Measurements from ENCODE around the gene GFAP.

The GFAP gene

GRCh38 chr17:44917456-44917855 is 2.2 kb upstream of the GFAP start:
- H3K4me1 ChIP-seq (ENCODE audit: control insufficient read depth, insufficient read depth, low read length), result no peaks in the 10 kb centered on the region
- no peak overlapping the region for H3K4me3 ChIP-seq (ENCODE audit: low read length)
- H3K36me3 ChIP-seq (ENCODE audit: control insufficient read depth, insufficient read depth, low read length), result no peaks in the 10 kb centered on the region
- H3K9me3 ChIP-seq (ENCODE audit: control insufficient read depth, low read length), result no peaks in the 10 kb centered on the region
- no peak overlapping the region for H3K9ac ChIP-seq (ENCODE audit: low read length)
- H3K27me3 ChIP-seq (ENCODE audit: control insufficient read depth, insufficient read depth, low read length), result peaks cover 40% of the 10 kb centered on the region

- no peak overlapping the region for H3K9ac ChIP-seq (ENCODE audit: low read length)
- H3K27me3 ChIP-seq (ENCODE audit: control insufficient read depth, insufficient read depth, low read length), result peaks cover 43% of the 10 kb centered on the region
- H3K4me1 ChIP-seq (ENCODE audit: control insufficient read depth, insufficient read depth, low read length), result no peaks in the 10 kb centered on the region
- no peaks in the 10 kb centered on the region for H3K9me3 ChIP-seq (ENCODE audit: control insufficient read depth, low read length)
- no peaks in the 10 kb centered on the region for H3K36me3 ChIP-seq (ENCODE audit: control insufficient read depth, insufficient read depth, low read length)
- H3K4me3 ChIP-seq (ENCODE audit: low read length), result no peak overlapping the region
Measured at GRCh38 chr17:44916781-44917241, 1.5 kb upstream of the GFAP start.

- peaks cover 6% of the 10 kb centered on the region for H3K4me1 ChIP-seq (ENCODE audit: control insufficient read depth, insufficient read depth, low read length)
- H3K27me3 ChIP-seq (ENCODE audit: control insufficient read depth, insufficient read depth, low read length), result peaks cover 45% of the 10 kb centered on the region
- H3K36me3 ChIP-seq (ENCODE audit: control insufficient read depth, insufficient read depth, low read length), result no peaks in the 10 kb centered on the region
- no peak overlapping the region for H3K4me3 ChIP-seq (ENCODE audit: low read length)
- H3K9ac ChIP-seq (ENCODE audit: low read length), result no peak overlapping the region
- no peaks in the 10 kb centered on the region for H3K9me3 ChIP-seq (ENCODE audit: control insufficient read depth, low read length)
Measured at GRCh38 chr17:44915862-44916780, 821 bp upstream of the GFAP start.

GRCh38 chr17:44914698-44915271 is 515 bp downstream of the GFAP start:
- Histone ChIP-seq H3K4me3 (ENCODE audit: low read length) (no peak overlapping the region), H3K27me3 (ENCODE audit: control insufficient read depth, insufficient read depth, low read length) (peaks cover 36% of the 10 kb centered on the region), H3K36me3 (ENCODE audit: control insufficient read depth, insufficient read depth, low read length) (no peaks in the 10 kb centered on the region), H3K9me3 (ENCODE audit: control insufficient read depth, low read length) (no peaks in the 10 kb centered on the region), H3K9ac (ENCODE audit: low read length) (no peak overlapping the region), H3K4me1 (ENCODE audit: control insufficient read depth, insufficient read depth, low read length) (peaks cover 7% of the 10 kb centered on the region)

- H3K9me3 ChIP-seq (ENCODE audit: control insufficient read depth, low read length), result no peaks in the 10 kb centered on the region
- peaks cover 36% of the 10 kb centered on the region for H3K27me3 ChIP-seq (ENCODE audit: control insufficient read depth, insufficient read depth, low read length)
- no peak overlapping the region for H3K4me3 ChIP-seq (ENCODE audit: low read length)
- no peaks in the 10 kb centered on the region for H3K36me3 ChIP-seq (ENCODE audit: control insufficient read depth, insufficient read depth, low read length)
- H3K4me1 ChIP-seq (ENCODE audit: control insufficient read depth, insufficient read depth, low read length), result peaks cover 7% of the 10 kb centered on the region
- H3K9ac ChIP-seq (ENCODE audit: low read length), result no peak overlapping the region
Measured at GRCh38 chr17:44914148-44914547, 1.2 kb downstream of the GFAP start.

GRCh38 chr17:44913676-44914075 is 1.6 kb downstream of the GFAP start:
- H3K27me3 ChIP-seq (ENCODE audit: control insufficient read depth, insufficient read depth, low read length), result peaks cover 36% of the 10 kb centered on the region
- no peaks in the 10 kb centered on the region for H3K36me3 ChIP-seq (ENCODE audit: control insufficient read depth, insufficient read depth, low read length)
- no peak overlapping the region for H3K4me3 ChIP-seq (ENCODE audit: low read length)
- H3K9me3 ChIP-seq (ENCODE audit: control insufficient read depth, low read length), result no peaks in the 10 kb centered on the region
- H3K9ac ChIP-seq (ENCODE audit: low read length), result no peak overlapping the region
- peaks cover 7% of the 10 kb centered on the region for H3K4me1 ChIP-seq (ENCODE audit: control insufficient read depth, insufficient read depth, low read length)

- no peak overlapping the region for H3K4me3 ChIP-seq (ENCODE audit: low read length)
- peaks cover 7% of the 10 kb centered on the region for H3K4me1 ChIP-seq (ENCODE audit: control insufficient read depth, insufficient read depth, low read length)
- no peak overlapping the region for H3K9ac ChIP-seq (ENCODE audit: low read length)
- no peaks in the 10 kb centered on the region for H3K36me3 ChIP-seq (ENCODE audit: control insufficient read depth, insufficient read depth, low read length)
- no peaks in the 10 kb centered on the region for H3K9me3 ChIP-seq (ENCODE audit: control insufficient read depth, low read length)
- H3K27me3 ChIP-seq (ENCODE audit: control insufficient read depth, insufficient read depth, low read length), result peaks cover 36% of the 10 kb centered on the region
Measured at GRCh38 chr17:44912763-44913544, 2.3 kb downstream of the GFAP start.

GRCh38 chr17:44911133-44912001 is 3.9 kb downstream of the GFAP start:
- H3K9me3 ChIP-seq (ENCODE audit: control insufficient read depth, low read length), result no peaks in the 10 kb centered on the region
- H3K36me3 ChIP-seq (ENCODE audit: control insufficient read depth, insufficient read depth, low read length), result no peaks in the 10 kb centered on the region
- no peak overlapping the region for H3K9ac ChIP-seq (ENCODE audit: low read length)
- peaks cover 36% of the 10 kb centered on the region for H3K27me3 ChIP-seq (ENCODE audit: control insufficient read depth, insufficient read depth, low read length)
- no peak overlapping the region for H3K4me3 ChIP-seq (ENCODE audit: low read length)
- peaks cover 7% of the 10 kb centered on the region for H3K4me1 ChIP-seq (ENCODE audit: control insufficient read depth, insufficient read depth, low read length)

GRCh38 chr17:44910231-44911106 is 4.8 kb downstream of the GFAP start:
- Histone ChIP-seq H3K4me1 (ENCODE audit: control insufficient read depth, insufficient read depth, low read length) (peaks cover 16% of the 10 kb centered on the region), H3K4me3 (ENCODE audit: low read length) (no peak overlapping the region), H3K36me3 (ENCODE audit: control insufficient read depth, insufficient read depth, low read length) (no peaks in the 10 kb centered on the region), H3K27me3 (ENCODE audit: control insufficient read depth, insufficient read depth, low read length) (peaks cover 33% of the 10 kb centered on the region), H3K9ac (ENCODE audit: low read length) (no peak overlapping the region), H3K9me3 (ENCODE audit: control insufficient read depth, low read length) (no peaks in the 10 kb centered on the region)

- peaks cover 23% of the 10 kb centered on the region for H3K4me1 ChIP-seq (ENCODE audit: control insufficient read depth, insufficient read depth, low read length)
- H3K27me3 ChIP-seq (ENCODE audit: control insufficient read depth, insufficient read depth, low read length), result peaks cover 33% of the 10 kb centered on the region
- no peak overlapping the region for H3K4me3 ChIP-seq (ENCODE audit: low read length)
- H3K9ac ChIP-seq (ENCODE audit: low read length), result no peak overlapping the region
- no peaks in the 10 kb centered on the region for H3K9me3 ChIP-seq (ENCODE audit: control insufficient read depth, low read length)
- H3K36me3 ChIP-seq (ENCODE audit: control insufficient read depth, insufficient read depth, low read length), result no peaks in the 10 kb centered on the region
Measured at GRCh38 chr17:44909681-44910144, 5.6 kb downstream of the GFAP start.
